ENCODE data around the gene PARD3B.

PARD3B gene

GRCh38 chr2:205545971-205546816 lies 1000.9 kb downstream of the PARD3B start:
- no peak for DNase-seq

DNA sequence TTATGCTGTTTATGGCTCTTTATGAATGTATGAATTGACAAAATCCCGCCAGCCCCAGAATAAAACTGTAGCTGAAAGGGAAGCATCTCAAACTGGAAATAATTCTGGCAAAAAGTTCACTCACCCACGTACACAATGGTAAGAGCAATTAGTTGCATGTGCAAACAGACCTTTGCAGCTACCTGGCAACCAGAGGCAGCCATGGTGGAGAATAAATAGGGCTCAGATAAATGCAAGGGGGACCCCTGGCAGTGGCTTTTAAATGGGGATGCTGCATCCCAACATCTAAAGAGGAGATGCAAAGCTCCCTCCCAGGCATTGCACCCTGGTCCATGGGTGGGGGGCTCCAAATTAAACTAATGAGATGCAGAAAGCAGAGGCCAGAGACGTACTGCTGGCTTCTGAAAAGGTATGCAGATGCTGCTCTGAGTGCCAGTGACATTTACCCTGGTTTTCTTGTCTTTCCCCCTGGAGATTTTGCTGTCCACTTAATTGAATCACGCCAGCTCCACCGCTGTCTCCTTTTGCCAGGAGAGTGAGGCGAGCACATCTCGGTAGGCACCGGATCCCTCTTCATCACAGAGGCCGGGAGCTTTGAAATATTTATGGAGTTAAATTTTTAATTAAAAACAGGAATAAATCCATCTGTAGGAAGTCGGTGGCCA lies 1010.4 kb downstream of the PARD3B start:
- no peak for DNase-seq

- no peak for DNase-seq
Measured at GRCh38 chr2:205556357-205556756, 1011.1 kb downstream of the PARD3B start.

DNA sequence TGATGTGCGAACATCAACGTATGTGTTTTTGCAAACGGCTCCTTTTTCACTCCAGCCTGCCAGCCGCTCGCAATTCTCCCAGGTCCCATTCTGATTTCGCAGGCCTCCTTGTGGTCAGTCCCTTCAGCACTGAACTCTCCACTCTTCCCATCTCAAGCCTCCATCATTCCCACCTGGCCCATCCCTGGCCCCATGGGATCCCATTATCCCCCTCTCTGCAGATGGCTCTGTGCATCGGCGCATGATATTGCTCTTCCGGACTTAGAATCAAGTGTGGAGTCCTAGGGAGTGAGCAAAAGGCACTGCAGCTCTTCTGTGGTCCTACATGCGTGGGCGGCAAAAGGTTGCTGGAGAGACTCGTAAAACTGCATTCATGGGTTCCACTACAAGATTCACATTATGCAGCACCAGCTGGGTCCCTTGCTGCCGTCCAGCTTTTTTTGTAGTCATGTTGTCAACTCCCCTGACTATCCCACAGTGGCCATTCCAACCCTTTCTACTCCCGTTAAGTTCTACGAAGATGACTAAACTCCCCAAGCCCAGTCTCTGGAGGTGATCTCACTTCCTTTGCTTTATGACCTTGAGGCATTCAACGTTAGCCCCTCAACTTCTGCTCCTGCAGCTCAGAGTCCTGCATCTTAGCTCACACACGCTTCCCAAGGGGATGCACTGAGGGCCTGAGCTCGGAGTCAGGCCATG lies 1011.7 kb downstream of the PARD3B start:
- no peak for DNase-seq

DNA sequence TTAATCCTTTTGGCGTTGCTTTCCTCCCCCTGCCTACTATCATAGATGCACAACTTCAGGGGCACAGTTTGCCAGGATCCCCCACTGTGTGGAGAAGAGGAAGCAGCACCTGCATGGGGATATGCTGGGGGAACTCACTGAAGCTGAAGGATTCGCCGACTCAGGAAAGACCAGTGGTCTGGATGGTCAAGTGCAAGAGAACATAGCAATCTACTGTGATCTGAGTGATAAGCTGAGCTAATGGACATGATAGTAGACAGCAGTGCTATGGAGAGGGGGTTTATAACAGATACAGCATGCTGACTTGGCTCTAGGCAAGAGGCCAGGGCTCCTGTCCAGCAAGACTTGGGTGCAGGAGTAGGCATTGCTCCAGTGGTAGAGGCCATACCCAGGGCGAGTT lies 1012.6 kb downstream of the PARD3B start:
- no peak for DNase-seq

GRCh38 chr2:205561441-205561840 lies 1016.2 kb downstream of the PARD3B start:
- DNase-seq, result no peak

DNA sequence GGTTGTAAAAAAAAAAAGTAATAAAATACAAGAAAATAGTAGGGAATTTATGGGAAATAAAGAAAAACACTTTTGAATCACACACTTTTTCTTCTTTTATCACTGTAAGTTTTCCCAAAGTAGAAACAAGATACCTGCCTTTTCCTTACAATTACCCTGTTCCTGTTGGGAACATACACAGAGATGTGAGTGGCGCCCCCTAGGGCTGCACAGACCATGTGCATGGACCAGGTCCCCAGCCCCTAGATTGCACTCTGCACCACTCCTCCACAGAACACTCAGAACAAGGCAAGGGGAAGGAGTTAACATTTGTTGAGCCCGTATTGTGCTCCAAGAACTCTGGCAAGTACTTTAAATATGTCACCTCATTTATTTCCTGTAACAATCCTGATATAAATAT lies 1018.4 kb downstream of the PARD3B start:
- DNase-seq, result peak; percentile 21

DNA sequence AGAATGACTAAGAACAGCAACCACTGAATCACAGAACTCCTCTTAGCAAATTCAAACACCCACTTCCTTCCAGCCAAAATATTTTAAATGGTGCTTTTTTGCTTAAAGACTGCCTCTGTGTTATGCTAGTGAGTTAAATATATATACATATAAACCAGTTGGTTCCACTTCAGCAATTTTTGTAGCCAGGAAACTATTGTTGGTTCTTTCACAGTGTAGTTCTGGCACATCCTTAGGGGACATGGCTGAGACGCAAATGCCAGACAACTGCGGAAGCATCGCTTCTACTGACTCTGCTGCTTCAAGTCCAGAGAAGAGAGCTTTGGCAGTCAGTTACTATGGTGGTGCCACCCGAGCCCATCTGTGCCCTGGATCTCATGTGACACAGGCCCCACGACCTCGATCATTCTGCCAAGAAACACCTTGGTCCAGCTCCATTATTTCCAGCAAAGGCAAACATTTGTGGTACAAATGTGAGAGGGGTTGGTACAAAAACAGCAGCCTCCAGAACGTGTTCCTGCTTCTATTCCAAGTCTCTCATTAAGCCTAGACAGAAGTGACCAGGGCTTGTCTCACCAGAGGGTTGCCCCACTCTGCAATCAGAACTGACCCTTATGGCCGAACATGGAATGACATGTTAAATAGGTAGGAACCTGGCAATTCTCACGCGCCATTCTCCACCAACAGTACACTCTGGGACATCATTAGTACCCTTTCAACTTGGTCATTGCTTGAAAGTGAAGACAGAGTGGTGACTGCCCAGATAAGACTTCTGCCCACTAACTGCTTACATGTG lies 1019.3 kb downstream of the PARD3B start:
- DNase-seq, result no peak

DNA sequence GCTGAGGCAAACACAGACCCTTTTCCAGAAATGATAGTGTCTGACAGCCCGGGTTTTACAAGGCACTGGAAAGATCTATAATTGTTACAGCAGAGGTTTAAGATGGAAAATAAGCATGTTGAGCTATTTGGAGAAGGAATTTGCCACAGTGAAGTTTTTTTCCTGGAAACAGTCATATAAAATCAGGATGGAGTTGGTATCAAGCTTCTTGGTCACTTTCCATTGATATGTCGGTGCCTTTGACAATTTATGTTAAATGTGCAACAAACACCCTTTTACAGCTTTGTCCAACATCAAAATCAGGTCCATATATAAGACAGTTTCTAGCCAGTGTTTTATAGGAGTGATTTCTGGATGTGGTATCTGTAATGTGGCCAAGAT lies 1019.9 kb downstream of the PARD3B start:
- DNase-seq, result no peak

GRCh38 chr2:205566606-205567168 lies 1021.4 kb downstream of the PARD3B start:
- no peak for DNase-seq

GRCh38 chr2:205568620-205569019 lies 1023.3 kb downstream of the PARD3B start:
- DNase-seq, result no peak

GRCh38 chr2:205570648-205571047 lies 1025.4 kb downstream of the PARD3B start:
- no peak for DNase-seq

GRCh38 chr2:205571360-205571959 lies 1026.2 kb downstream of the PARD3B start:
- DNase-seq, result no peak

DNA sequence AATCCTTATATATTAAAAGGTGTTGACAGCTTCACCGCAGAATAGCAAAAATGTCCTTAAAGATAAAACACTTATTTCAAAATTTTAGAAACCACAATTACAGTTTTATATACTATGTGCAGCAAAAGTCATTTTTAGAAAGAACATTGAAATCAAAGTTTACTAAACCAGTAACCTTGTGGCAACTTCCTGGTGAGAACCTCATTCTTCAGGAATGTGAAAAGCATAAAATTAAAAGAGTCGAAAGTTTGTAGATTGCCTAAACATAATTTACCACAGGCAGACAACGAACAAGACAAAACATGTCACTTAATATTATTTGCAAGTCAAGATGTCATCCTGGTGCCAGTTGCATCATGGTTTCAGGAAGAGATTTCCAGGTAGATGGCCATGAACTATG lies 1028.7 kb downstream of the PARD3B start:
- no peak for DNase-seq

DNA sequence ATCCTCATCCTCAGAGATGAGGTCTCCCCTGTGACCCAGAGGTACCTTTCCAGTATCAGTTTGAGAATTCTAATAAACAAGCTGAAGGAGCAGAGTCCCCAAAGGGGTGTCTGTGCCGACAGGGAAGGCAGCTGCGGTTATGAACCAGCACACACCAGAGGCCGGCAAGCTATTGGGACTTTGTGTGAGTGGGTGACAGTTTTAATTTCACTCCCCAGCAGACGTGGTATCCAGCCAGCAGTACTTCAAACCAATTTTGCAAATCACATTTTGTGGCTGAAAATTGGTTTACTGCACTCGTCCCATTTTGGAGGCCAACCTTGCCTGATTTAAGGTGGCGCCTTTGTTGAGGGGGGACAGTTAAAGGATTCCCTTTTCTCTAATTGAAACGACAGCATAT lies 1034.1 kb downstream of the PARD3B start:
- no peak for DNase-seq

DNA sequence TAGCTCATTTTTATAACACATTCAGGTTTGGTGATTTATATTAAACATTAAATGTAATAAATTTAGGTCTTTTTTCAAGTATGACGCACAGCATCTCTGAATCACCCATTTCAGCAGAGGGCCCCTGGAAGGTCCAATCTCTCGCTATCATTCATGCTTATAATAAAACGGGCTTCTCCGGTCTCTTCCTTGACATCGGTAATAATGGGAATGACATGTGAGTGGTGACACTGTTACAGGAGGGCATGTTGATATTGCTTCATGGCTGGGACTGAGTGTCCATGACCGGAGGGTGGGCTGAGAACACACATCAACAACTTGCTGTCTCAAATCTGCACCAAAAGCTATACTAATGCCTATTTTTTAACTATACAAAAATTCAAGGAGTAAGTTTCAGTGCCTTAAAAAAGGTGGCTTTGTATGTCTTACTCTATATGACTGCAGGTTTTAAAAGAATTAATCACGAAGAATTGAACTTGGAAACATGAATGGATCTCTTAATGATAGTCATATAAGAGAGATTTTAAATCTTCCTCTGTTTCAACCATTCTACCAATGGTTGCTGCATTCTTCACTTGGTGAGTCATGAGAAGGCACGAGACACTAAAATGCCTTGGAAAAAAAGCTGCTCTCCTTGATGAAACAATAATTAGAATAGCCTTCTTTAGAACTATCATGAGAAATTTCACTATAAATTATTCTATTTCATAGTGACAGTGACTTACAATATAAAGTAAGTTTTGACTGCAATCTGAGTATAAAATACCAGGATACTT lies 1035.1 kb downstream of the PARD3B start:
- DNase-seq, result no peak

DNA sequence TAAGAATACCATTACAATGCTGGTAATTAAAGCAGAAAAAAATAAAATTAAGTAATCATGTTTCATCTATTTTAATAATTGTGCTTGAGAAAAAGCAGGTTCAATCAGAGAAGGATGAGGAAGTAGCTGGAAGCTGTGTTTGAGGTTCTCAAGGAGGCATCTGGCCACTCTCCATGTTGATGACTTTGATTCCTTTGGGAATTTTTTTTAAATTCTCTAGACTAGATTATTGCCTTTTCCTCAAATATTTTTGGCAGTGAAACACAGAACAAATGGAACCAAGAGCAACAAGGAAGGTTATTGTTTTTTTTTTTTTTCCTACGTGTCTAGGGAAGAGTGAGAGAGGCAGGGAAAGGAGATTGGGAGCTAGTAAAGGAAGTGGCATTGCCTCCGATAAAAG lies 1037.1 kb downstream of the PARD3B start:
- no peak for DNase-seq

DNA sequence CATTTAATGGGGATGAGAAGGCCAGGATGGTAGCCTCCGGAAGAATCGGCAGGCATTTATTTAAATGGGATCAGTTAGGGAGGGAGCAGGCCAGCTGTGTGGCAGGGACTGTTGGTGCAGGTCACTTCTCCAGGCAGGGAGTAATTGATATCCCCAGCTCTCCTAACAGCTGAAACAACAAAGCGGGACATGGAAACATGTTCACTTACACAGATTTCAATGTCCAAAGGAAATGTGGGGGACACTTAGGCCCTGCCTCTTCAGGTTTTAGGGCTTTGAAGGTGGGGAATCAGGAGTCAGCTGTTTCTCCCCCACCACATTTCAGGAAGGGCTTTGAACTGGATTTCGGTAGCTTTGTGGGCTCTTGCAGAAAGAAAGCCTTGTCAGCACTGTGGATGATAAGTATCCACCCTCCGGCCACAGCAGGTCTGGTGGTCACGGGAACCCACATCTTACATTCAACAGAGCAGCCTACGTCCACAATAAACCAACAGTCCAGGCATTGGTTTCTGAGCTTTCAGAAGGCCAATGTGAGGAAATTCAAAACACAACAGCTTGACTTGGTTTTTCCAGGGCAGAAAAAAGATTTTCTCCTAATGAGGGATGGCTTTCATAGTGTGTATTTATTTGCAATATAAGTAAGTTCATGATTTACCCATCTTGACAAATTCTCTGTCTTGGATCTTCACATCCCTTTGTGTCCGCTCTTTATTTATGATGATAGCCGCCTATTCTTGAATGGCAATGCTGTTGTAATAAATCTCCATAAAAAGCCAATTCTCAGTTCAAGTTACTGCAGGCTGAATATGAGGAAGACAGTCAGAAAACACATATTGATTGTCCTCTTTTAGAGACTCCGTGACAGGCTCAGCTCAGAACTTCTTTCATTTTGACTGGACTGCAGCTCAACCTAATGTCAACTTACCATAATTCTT lies 1040.4 kb downstream of the PARD3B start:
- no peak for DNase-seq

DNA sequence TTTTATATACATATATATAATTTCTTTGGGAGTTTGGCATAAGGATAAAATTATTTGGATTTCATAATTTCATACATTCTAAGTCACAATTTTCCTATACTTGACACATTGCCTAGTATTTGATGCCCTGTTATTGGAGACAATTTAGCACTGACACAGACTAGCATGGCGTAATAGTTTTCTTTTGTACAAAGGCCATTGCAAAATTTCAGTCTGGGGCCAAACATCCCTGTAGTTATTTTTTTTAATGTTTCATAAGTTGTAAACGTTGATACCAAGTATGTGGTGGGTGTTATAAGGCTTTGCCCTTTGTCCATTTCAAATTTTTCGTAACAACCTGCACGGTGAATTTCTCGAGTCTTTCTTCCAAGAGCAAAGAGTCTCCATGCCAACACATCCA lies 1041.4 kb downstream of the PARD3B start:
- no peak for DNase-seq

DNA sequence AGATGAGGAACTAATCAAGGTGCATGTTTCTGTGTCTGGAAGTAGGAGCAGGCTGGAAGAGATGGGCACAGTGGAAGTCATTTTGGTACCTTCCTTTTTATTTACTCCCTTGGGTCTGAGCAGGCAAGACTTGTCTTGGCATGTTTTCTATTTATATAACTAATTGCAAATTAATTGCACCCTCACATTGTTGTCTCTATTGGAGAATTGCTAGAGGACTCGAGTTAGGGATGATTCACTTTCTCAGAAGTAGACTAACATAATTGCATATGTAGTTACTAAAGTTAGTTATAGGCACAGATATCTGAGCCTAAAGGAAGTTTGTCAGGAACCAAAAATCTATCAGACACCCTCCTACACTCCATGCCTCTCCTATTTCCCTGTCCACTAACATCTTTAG lies 1044.2 kb downstream of the PARD3B start:
- DNase-seq, result no peak

Measured in activated CD4-positive, alpha-beta T cell treated with anti-CD3 and anti-CD28 coated beads, Interleukin-2, amount 50 U/mL, for 16 hours (primary cell).